Measurements from ENCODE around the gene PHF11.

- no peak for TF ChIP-seq GATA2 (IDR thresholded peaks at IDR 0.05; ENCODE audit: low read depth, low read length)
- TF ChIP-seq GATA3 (IDR thresholded peaks at IDR 0.05; ENCODE audit: low read depth, low read length), result no peak
Observed at GRCh38 chr13:49533591-49534269, 38.0 kb downstream of the PHF11 start.

Data from SH-SY5Y (cell line).